CD4-positive, alpha-beta T cell treated with Interleukin-2 at 100 ng/mL for 4 hours (primary cell): ENCODE results near the gene SYNRG.

Experiments
- DNase-seq: peaks from one replicate; pipeline ENCODE4 v3.0.0-alpha.2; 2020; ENCODE audit warnings: low spot score

The SYNRG gene

GRCh38 chr17:37466471-37466870, 142.7 kb downstream of the SYNRG start:
- no peak for DNase-seq

GRCh38 chr17:37465069-37465616, 144.1 kb downstream of the SYNRG start:
- DNase-seq = no peak
